ENCODE results near the gene SLC13A3. TPM values are rescaled to one million over a fixed set of nuclear protein-coding genes. Genes with fewer than 3 reads are reported as not detected.

SLC13A3 gene
- total RNA-seq, 2 experiments from 2014 or later, result 0.35 TPM; not detected in 1

GRCh38 chr20:46642969-46643343, 8.3 kb downstream of the SLC13A3 start:
- CTCF ChIA-PET, result interaction anchor here (1.1 kb wide), 1 partner anchor 24 kb away, joined by 4 read pairs; no protein-coding TSS in a partner anchor
- no peak overlapping the region for H3K4me3 Mint-ChIP-seq
- no peaks in the 10 kb centered on the region for H3K9me3 Mint-ChIP-seq
- no peak for DNase-seq
- H3K36me3 Mint-ChIP-seq (ENCODE audit: low read depth), result no peaks in the 10 kb centered on the region
- H3K27ac Mint-ChIP-seq, result no peak overlapping the region
- POLR2A ChIA-PET, result no interaction called here
- H3K4me1 Mint-ChIP-seq, result no peaks in the 10 kb centered on the region
- no peaks in the 10 kb centered on the region for H3K27me3 Mint-ChIP-seq

DNA sequence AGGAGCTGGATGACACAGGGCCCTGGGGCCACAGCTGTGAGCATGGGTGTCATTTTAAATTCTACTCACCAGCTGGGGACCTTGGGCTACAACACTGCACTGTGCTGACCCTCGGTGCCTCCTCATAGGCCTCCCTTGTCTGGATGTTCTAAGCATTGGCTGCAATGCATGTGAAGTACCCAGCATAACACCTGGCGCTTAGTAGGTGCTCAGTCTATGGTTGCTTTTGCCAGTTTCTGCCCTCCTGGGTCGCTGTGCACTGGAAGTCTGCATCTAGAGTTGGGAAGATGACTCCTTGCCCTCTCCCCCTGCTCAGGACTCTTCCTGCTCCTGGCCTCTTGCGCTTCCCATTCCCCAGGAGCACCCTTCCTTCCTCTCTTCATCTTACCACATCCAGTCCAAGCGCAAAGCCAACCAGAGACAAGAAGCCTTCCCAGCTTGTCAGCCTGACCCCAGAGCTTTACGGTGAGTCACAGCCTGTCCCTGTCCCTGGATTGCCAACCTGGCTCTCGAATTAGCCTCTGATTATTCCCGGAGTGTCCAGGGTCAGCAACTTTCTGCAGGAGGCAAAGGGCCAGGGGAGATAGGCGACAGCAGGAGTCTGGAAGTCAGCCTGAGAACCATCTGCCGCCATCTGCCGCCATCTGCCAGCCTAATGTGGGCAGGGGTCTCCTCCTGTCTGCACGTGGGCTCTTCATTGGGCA, 8.8 kb downstream of the SLC13A3 start:
- no peaks in the 10 kb centered on the region for H3K36me3 Mint-ChIP-seq (ENCODE audit: low read depth)
- CTCF ChIA-PET, result interaction anchor here (1.1 kb wide), 1 partner anchor 23 kb away, joined by 4 read pairs; no protein-coding TSS in a partner anchor
- H3K27me3 Mint-ChIP-seq, result no peaks in the 10 kb centered on the region

GRCh38 chr20:46641424-46641823, 9.8 kb downstream of the SLC13A3 start:
- ChIA-PET CTCF (no interaction called here), POLR2A (no interaction called here)
- H3K4me1 Mint-ChIP-seq, result no peaks in the 10 kb centered on the region
- no peaks in the 10 kb centered on the region for H3K27me3 Mint-ChIP-seq
- no peak for DNase-seq
- H3K36me3 Mint-ChIP-seq (ENCODE audit: low read depth), result no peaks in the 10 kb centered on the region
- no peak overlapping the region for H3K4me3 Mint-ChIP-seq
- no peak overlapping the region for H3K27ac Mint-ChIP-seq
- H3K9me3 Mint-ChIP-seq, result no peaks in the 10 kb centered on the region

More for the DNA sequence above, 8.8 kb downstream of the SLC13A3 start:
- H3K27ac Mint-ChIP-seq, result no peak overlapping the region
- no peak overlapping the region for H3K4me3 Mint-ChIP-seq
- no peaks in the 10 kb centered on the region for H3K9me3 Mint-ChIP-seq
- no peak for DNase-seq
- POLR2A ChIA-PET, result no interaction called here
- H3K4me1 Mint-ChIP-seq, result no peaks in the 10 kb centered on the region

GRCh38 chr20:46640536-46641311, 10.5 kb downstream of the SLC13A3 start:
- DNase-seq, result no peak
- H3K27ac Mint-ChIP-seq, result no peak overlapping the region
- no peaks in the 10 kb centered on the region for H3K9me3 Mint-ChIP-seq
- H3K36me3 Mint-ChIP-seq (ENCODE audit: low read depth), result no peaks in the 10 kb centered on the region
- ChIA-PET POLR2A (no interaction called here), CTCF (no interaction called here)
- no peaks in the 10 kb centered on the region for H3K27me3 Mint-ChIP-seq
- H3K4me1 Mint-ChIP-seq, result no peaks in the 10 kb centered on the region
- no peak overlapping the region for H3K4me3 Mint-ChIP-seq

- Mint-ChIP-seq H3K4me1 (no peaks in the 10 kb centered on the region), H3K27ac (no peak overlapping the region)
Measured at GRCh38 chr20:46640044-46640443, 11.2 kb downstream of the SLC13A3 start.

DNA sequence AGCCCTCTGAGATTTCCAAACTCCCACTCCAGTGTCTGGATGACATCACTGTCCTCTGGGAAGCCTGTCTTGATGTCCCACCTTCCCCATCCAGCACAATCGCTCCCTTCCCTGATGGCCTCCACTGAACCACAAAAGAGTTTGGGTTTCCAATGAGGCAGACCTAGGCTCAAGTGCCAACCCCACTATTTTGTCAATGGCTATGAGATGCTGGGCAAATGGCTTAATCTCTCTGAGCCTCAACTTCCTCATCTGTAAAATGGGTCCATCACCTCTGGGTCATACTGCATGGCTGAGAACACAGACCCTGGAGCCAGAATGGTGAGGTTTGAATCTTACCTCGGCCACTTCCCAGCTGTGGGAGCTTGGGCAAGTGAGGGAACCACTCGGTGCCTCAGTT, 11.7 kb downstream of the SLC13A3 start:
- POLR2A ChIA-PET, result no interaction called here
- no peak overlapping the region for H3K27ac Mint-ChIP-seq
- H3K36me3 Mint-ChIP-seq (ENCODE audit: low read depth), result no peaks in the 10 kb centered on the region
- DNase-seq, result no peak
- no peaks in the 10 kb centered on the region for H3K9me3 Mint-ChIP-seq
- no peak overlapping the region for H3K4me3 Mint-ChIP-seq
- H3K4me1 Mint-ChIP-seq, result no peaks in the 10 kb centered on the region
- CTCF ChIA-PET, result interaction anchor here (0.6 to 1.2 kb wide), 2 partner anchors 9 to 11 kb away, joined by 3 read pairs; partner anchors contain the start of gene SLC13A3
- H3K27me3 Mint-ChIP-seq, result no peaks in the 10 kb centered on the region

More at GRCh38 chr20:46640044-46640443, 11.2 kb downstream of the SLC13A3 start:
- CTCF ChIA-PET, result interaction anchor here (0.6 kb wide), 1 partner anchor 8 kb away, joined by 3 read pairs; no protein-coding TSS in a partner anchor
- Mint-ChIP-seq H3K36me3 (ENCODE audit: low read depth) (no peaks in the 10 kb centered on the region), H3K27me3 (no peaks in the 10 kb centered on the region), H3K4me3 (no peak overlapping the region), H3K9me3 (no peaks in the 10 kb centered on the region)
- DNase-seq, result no peak
- POLR2A ChIA-PET, result no interaction called here

GRCh38 chr20:46638898-46639274, 12.4 kb downstream of the SLC13A3 start:
- Mint-ChIP-seq H3K36me3 (ENCODE audit: low read depth) (no peaks in the 10 kb centered on the region), H3K27me3 (no peaks in the 10 kb centered on the region), H3K27ac (no peak overlapping the region), H3K9me3 (no peaks in the 10 kb centered on the region), H3K4me1 (no peaks in the 10 kb centered on the region), H3K4me3 (no peak overlapping the region)
- ChIA-PET CTCF (interaction anchor here (1.2 kb wide), 1 partner anchor 12 kb away, joined by 3 read pairs; the partner anchor contains the start of gene SLC13A3), POLR2A (no interaction called here)
- DNase-seq, result no peak

DNA sequence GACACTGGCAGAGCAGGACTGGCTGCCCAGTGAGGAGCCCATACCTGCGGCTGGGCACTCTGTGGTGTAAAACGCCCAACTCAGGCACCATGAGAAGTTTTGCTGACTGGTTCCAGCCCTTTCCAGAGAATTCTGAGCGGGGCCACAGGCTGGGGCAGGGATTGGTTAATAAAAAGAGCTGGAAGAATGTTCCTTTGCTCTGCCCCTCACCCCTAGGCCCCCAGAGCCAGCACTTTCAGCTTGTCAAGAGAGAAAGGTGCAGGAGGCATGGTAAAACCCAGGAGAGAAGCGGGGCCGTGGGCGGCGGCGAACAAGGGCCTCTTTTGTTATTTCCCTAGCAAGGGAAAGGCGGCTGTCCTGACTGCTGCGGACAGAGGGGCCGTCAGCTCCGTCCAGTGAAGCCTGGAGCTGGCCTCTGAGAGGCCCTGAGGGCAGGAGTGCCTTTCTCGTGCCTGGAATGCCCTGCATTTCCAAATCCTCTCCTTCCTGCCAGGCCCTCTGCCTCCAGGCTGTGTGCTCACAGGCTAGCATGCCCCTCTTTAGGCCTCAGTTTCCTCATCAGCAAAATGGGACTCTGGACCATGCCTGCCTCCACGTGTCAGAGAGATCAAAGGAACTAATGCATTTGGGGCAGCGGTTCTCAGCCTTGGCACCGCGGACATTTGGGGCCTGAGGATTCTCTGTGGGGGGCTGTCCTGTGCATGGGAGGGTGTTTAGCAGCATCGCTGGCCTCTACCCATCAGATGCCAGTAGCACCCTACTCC, 12.9 kb downstream of the SLC13A3 start:
- H3K36me3 Mint-ChIP-seq (ENCODE audit: low read depth), result no peaks in the 10 kb centered on the region
- H3K9me3 Mint-ChIP-seq, result no peaks in the 10 kb centered on the region
- CTCF ChIA-PET, result interaction anchor here (1.2 kb wide), 1 partner anchor 12 kb away, joined by 3 read pairs; the partner anchor contains the start of gene SLC13A3
- H3K27ac Mint-ChIP-seq, result no peak overlapping the region
- DNase-seq, result no peak
- H3K27me3 Mint-ChIP-seq, result no peaks in the 10 kb centered on the region
- POLR2A ChIA-PET, result no interaction called here
- no peaks in the 10 kb centered on the region for H3K4me1 Mint-ChIP-seq
- no peak overlapping the region for H3K4me3 Mint-ChIP-seq

- no peaks in the 10 kb centered on the region for H3K9me3 Mint-ChIP-seq
- no peaks in the 10 kb centered on the region for H3K27me3 Mint-ChIP-seq
- POLR2A ChIA-PET, result no interaction called here
- no peaks in the 10 kb centered on the region for H3K4me1 Mint-ChIP-seq
- H3K36me3 Mint-ChIP-seq (ENCODE audit: low read depth), result no peaks in the 10 kb centered on the region
- no peak overlapping the region for H3K27ac Mint-ChIP-seq
- no peak for DNase-seq
- CTCF ChIA-PET, result no interaction called here
- H3K4me3 Mint-ChIP-seq, result no peak overlapping the region
Measured at GRCh38 chr20:46637427-46638133, 13.7 kb downstream of the SLC13A3 start.

GRCh38 chr20:46637020-46637419, 14.2 kb downstream of the SLC13A3 start:
- Mint-ChIP-seq H3K27me3 (no peaks in the 10 kb centered on the region), H3K4me3 (no peak overlapping the region), H3K27ac (no peak overlapping the region), H3K36me3 (ENCODE audit: low read depth) (no peaks in the 10 kb centered on the region), H3K9me3 (no peaks in the 10 kb centered on the region), H3K4me1 (no peaks in the 10 kb centered on the region)
- ChIA-PET POLR2A (no interaction called here), CTCF (no interaction called here)
- no peak for DNase-seq

DNA sequence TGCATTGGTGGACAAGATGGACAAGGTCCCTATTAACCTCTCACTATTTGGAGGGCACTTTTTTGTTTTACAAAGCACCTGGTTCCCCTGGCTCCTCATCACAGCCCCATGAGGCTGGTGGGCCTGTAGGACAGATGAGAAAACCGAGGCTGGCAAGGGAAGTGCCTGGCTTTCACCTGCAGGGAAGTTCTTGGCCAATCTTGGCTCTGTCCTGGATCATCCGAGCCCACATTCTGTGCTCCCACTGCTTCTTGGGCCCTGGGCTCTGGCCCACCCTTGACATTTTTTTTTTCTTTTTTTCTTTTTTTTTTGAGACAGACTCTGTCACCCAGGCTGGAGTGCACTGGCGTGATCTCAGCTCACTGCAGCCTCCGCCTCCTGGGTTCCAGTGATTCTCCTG, 14.7 kb downstream of the SLC13A3 start:
- H3K4me1 Mint-ChIP-seq, result no peaks in the 10 kb centered on the region
- H3K27me3 Mint-ChIP-seq, result peaks cover under 1% of the 10 kb centered on the region
- no peaks in the 10 kb centered on the region for H3K36me3 Mint-ChIP-seq (ENCODE audit: low read depth)
- no peaks in the 10 kb centered on the region for H3K9me3 Mint-ChIP-seq
- H3K4me3 Mint-ChIP-seq, result no peak overlapping the region
- CTCF ChIA-PET, result no interaction called here
- POLR2A ChIA-PET, result no interaction called here
- H3K27ac Mint-ChIP-seq, result no peak overlapping the region
- no peak for DNase-seq

GRCh38 chr20:46635514-46636136, 15.6 kb downstream of the SLC13A3 start:
- Mint-ChIP-seq H3K36me3 (ENCODE audit: low read depth) (no peaks in the 10 kb centered on the region), H3K9me3 (no peaks in the 10 kb centered on the region), H3K27me3 (peaks cover 2% of the 10 kb centered on the region), H3K4me1 (peaks cover 4% of the 10 kb centered on the region), H3K4me3 (no peak overlapping the region), H3K27ac (no peak overlapping the region)
- DNase-seq, result no peak
- POLR2A ChIA-PET, result no interaction called here
- CTCF ChIA-PET, result no interaction called here
